Neural crest cell (in vitro differentiated cells): ENCODE data around the gene SPTB. TPM values are rescaled to one million over a fixed set of nuclear protein-coding genes. Genes with fewer than 3 reads are reported as not detected.

Source experiments
- DNase-seq: peaks from one replicate; pipeline ENCODE4 v3.0.0; 2021; ENCODE audit warnings: low read depth, mixed read lengths, low spot score
- H3K27ac Mint-ChIP-seq: one replicate; pipeline ENCODE4 v1.8.0; 2021; ENCODE audit warnings: mild to moderate bottlenecking, mixed read lengths; ENCODE audit not compliant: unreplicated experiment
- H3K27me3 Mint-ChIP-seq: 2 replicates; pipeline ENCODE4 v1.8.0; 2021; ENCODE audit warnings: low read depth, mild to moderate bottlenecking, mixed read lengths
- H3K36me3 Mint-ChIP-seq: 2 replicates; pipeline ENCODE4 v1.8.0; 2021; ENCODE audit warnings: low read depth, mild to moderate bottlenecking, mixed read lengths
- H3K4me1 Mint-ChIP-seq: 2 replicates; pipeline ENCODE4 v1.8.0; 2021; ENCODE audit warnings: mixed read lengths
- H3K4me3 Mint-ChIP-seq: one replicate; pipeline ENCODE4 v1.8.0; 2021; ENCODE audit warnings: mild to moderate bottlenecking, mixed read lengths
- H3K9me3 Mint-ChIP-seq: 2 replicates; pipeline ENCODE4 v1.8.0; 2021; ENCODE audit warnings: mixed read lengths
- total RNA-seq: library from RNA; stranded (reverse); gene quantifications from 2 replicates; pipeline ENCODE4 v1.2.1, GENCODE V29; 2021
- TF ChIP-seq, protein P1 (sequence below): fragments of 200-600 bp; sonication (generic); conservative IDR thresholded peaks from 2 replicates; pipeline ENCODE4 v1.5.0; 2021; ENCODE audit warnings: antibody characterized with exemption, mild to moderate bottlenecking

SPTB gene
- total RNA-seq, 1 donor from 2014 or later = 0.16 TPM

DNA sequence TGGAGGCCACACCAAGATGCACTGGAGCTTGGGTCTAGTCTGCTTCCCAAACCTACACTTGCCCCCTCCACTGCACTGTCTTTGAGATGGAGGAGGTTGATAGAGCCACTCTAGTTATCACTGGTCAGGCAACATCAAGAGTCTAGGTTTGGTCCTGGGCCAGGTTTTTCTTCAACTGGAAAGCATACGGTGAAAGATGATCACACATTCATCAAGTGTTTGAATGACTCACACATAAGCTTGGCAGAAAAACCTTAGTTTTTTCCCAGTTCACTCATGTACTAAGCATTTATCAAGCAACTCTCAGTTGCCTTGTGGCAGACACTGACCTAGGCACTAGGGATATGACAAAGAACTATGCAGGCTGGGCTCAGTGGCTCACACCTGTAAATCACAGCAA is 91.0 kb downstream of the SPTB start:
- no peaks in the 10 kb centered on the region for H3K36me3 Mint-ChIP-seq
- H3K4me3 Mint-ChIP-seq = no peak overlapping the region
- TF ChIP-seq, protein P1, sequence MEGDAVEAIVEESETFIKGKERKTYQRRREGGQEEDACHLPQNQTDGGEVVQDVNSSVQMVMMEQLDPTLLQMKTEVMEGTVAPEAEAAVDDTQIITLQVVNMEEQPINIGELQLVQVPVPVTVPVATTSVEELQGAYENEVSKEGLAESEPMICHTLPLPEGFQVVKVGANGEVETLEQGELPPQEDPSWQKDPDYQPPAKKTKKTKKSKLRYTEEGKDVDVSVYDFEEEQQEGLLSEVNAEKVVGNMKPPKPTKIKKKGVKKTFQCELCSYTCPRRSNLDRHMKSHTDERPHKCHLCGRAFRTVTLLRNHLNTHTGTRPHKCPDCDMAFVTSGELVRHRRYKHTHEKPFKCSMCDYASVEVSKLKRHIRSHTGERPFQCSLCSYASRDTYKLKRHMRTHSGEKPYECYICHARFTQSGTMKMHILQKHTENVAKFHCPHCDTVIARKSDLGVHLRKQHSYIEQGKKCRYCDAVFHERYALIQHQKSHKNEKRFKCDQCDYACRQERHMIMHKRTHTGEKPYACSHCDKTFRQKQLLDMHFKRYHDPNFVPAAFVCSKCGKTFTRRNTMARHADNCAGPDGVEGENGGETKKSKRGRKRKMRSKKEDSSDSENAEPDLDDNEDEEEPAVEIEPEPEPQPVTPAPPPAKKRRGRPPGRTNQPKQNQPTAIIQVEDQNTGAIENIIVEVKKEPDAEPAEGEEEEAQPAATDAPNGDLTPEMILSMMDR = no peak
- H3K9me3 Mint-ChIP-seq = no peaks in the 10 kb centered on the region
- H3K4me1 Mint-ChIP-seq = peaks cover 18% of the 10 kb centered on the region
- no peaks in the 10 kb centered on the region for H3K27me3 Mint-ChIP-seq
- H3K27ac Mint-ChIP-seq = no peak overlapping the region
- DNase-seq = no peak

DNA sequence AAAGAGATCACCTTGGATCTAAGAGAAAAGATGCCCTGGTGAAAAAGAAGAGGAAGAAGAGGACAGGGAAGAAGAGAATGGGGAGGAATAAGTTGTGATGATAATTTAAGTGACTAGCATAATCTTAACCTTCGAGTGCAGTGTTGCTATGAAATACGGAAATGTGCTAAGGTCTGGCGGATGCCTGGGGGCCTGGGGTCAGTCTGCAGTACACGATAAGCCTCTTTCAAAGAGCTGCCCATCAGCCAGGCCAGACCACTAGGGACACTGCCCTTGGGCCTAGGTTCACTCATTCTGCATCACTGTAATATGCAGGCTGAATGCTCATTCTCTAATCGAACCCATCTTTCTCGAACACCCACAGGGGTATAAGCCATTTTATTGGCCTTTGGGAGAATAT is 92.1 kb downstream of the SPTB start:
- Mint-ChIP-seq H3K36me3 (no peaks in the 10 kb centered on the region), H3K4me1 (peaks cover 18% of the 10 kb centered on the region), H3K27me3 (no peaks in the 10 kb centered on the region), H3K4me3 (no peak overlapping the region), H3K9me3 (no peaks in the 10 kb centered on the region), H3K27ac (no peak overlapping the region)
- no peak for DNase-seq
- TF ChIP-seq, protein P1 = no peak

DNA sequence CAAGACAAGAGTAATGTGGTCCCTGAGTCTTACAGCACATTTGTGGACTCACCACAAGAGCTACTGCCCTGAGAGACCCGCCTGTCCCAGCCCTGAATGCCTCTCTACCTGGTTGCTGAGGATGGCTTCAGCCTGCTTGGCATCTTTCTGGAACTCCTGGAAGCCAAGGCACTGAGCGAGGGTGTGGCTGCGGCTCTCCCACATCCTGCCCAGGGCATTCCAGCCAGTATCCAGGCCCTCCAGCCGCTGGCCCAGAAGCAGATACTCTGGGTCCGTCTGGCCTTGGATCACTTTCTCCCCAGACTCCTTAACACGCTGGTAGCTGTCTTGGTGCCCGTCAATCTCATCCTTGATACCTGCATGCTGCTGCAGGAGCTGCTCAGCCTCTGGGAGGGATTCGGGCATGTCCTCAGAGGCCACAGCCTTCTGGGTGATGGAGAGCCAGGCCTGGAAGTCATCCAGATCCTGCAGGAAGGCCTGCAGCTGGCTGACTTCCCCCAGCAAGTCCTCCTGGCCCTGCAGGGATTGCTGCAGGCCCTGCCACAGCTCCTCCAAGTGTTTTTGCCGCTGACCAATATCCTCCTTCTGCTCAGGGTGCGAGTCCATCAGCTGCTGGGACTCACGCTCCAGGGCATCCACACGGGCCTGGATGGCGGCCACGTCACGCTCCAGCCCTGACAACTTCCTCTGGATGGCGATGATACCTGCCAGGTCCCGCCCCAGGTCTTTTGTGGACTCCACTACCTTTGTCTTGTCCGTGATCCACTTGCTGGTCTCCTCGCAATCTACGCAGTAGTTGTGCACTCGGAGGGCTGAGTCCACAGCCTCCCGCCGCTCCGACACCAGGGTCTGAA is 93.2 kb downstream of the SPTB start:
- Mint-ChIP-seq H3K4me3 (no peak overlapping the region), H3K27ac (no peak overlapping the region), H3K9me3 (no peaks in the 10 kb centered on the region), H3K4me1 (peaks cover 18% of the 10 kb centered on the region), H3K27me3 (no peaks in the 10 kb centered on the region), H3K36me3 (no peaks in the 10 kb centered on the region)
- TF ChIP-seq, protein P1 = no peak
- no peak for DNase-seq

DNA sequence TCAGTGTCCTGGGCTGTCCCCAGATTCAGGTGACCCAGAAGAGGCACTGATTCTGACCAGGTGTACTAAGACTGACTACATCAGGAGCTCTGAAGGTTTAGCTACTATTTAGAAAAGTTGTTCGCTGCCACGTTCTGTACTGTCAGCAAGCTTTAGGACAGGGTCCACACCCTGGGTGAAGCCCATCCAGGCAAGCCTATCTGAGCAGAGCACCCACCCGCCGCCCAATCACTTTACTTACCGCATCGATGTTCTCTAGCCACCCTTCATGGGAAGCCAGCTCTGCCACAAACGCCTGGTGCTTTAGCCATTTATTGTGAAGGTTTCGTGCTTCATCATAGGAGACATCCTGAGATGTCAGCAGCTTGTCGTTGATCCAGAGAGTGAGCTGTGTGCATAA is 95.7 kb downstream of the SPTB start:
- no peaks in the 10 kb centered on the region for H3K9me3 Mint-ChIP-seq
- DNase-seq = no peak
- no peaks in the 10 kb centered on the region for H3K27me3 Mint-ChIP-seq
- peaks cover 6% of the 10 kb centered on the region for H3K4me1 Mint-ChIP-seq
- H3K27ac Mint-ChIP-seq = no peak overlapping the region
- no peaks in the 10 kb centered on the region for H3K36me3 Mint-ChIP-seq
- no peak overlapping the region for H3K4me3 Mint-ChIP-seq
- TF ChIP-seq, protein P1 = no peak

DNA sequence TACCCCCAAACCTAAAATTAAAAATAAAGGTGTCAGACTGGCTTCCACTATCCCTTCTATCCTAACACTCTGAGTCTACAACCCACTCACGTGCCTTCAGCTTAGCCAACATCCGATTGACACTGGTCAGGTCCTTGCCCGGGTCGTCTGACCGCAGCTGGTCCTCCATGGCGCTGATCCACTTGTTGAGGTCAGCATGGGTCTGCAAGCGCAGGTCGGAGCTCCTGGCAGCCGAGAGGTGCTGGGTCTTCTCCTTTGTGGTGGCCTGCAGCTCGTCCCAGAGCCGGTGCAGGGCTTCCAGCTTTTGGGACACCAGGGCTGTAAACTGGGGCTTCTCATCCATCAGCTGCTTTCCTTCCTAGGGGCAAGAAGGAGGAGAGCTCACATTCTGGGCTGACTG is 97.5 kb downstream of the SPTB start:
- no peak overlapping the region for H3K4me3 Mint-ChIP-seq
- DNase-seq = no peak
- H3K9me3 Mint-ChIP-seq = no peaks in the 10 kb centered on the region
- H3K4me1 Mint-ChIP-seq = no peaks in the 10 kb centered on the region
- no peaks in the 10 kb centered on the region for H3K27me3 Mint-ChIP-seq
- H3K27ac Mint-ChIP-seq = no peak overlapping the region
- H3K36me3 Mint-ChIP-seq = no peaks in the 10 kb centered on the region
- TF ChIP-seq, protein P1 = no peak
